ENCODE data around the gene HM13.
A peak's percentile ranks its signal among the peaks of the same experiment; 100 is the strongest.
"Not testable (repeated sequence)": the region's sequence is repeated elsewhere in the genome, so short reads cannot be mapped to it uniquely, and the experiment has no call there.

HM13 gene

GRCh38 chr20:31572042-31572700 is 57.9 kb downstream of the HM13 start:
- DNase-seq (ENCODE audit: low spot score), result no peak
- no peak for TF ChIP-seq CTCF (IDR thresholded peaks at IDR 0.05)
- Histone ChIP-seq H3K4me3 (peak overlapping the region; percentile 74), H3K27ac (peak overlapping the region; percentile 95)

GRCh38 chr20:31572701-31573554 is 58.7 kb downstream of the HM13 start:
- TF ChIP-seq CTCF (IDR thresholded peaks at IDR 0.05), result no peak
- Histone ChIP-seq H3K4me3 (peak overlapping the region; percentile 74), H3K27ac (peak overlapping the region; percentile 95)
- peak; percentile 99 for DNase-seq (ENCODE audit: low spot score)

GRCh38 chr20:31573555-31574321 is 59.5 kb downstream of the HM13 start:
- Histone ChIP-seq H3K27ac (peak overlapping the region; percentile 95), H3K4me3 (peak overlapping the region; percentile 74)
- TF ChIP-seq CTCF (IDR thresholded peaks at IDR 0.05), result no peak
- no peak for DNase-seq (ENCODE audit: low spot score)

GRCh38 chr20:31574986-31575385 is 60.7 kb downstream of the HM13 start:
- H3K27ac ChIP-seq; H3K4me3 ChIP-seq; DNase-seq (ENCODE audit: low spot score): not testable (repeated sequence)

- no peak for DNase-seq (ENCODE audit: low spot score)
- TF ChIP-seq CTCF (IDR thresholded peaks at IDR 0.05), result no peak
- Histone ChIP-seq H3K27ac (no peak overlapping the region), H3K4me3 (no peak overlapping the region)
These were observed 62.5 kb downstream of the HM13 start for GRCh38 chr20:31576751-31577150.

GRCh38 chr20:31577194-31577593 is 63.0 kb downstream of the HM13 start:
- TF ChIP-seq CTCF (IDR thresholded peaks at IDR 0.05), result no peak
- Histone ChIP-seq H3K4me3 (no peak overlapping the region), H3K27ac (no peak overlapping the region)
- DNase-seq (ENCODE audit: low spot score), result no peak

GRCh38 chr20:31578448-31579138 is 64.4 kb downstream of the HM13 start:
- Histone ChIP-seq H3K4me3 (no peak overlapping the region), H3K27ac (no peak overlapping the region)
- TF ChIP-seq CTCF (IDR thresholded peaks at IDR 0.05), result no peak
- no peak for DNase-seq (ENCODE audit: low spot score)

All from coronary artery (tissue), 2 donors.